ENCODE results near the gene SPOCK2. TPM values are rescaled to one million over a fixed set of nuclear protein-coding genes. Genes with fewer than 3 reads are reported as not detected.

The SPOCK2 gene
- total and polyA plus RNA-seq, 2 of the 4 experiments (the other 2 are of a cell fraction) = 0.02 TPM; not detected in 1

- H2BK120ac ChIP-seq (ENCODE audit: low read depth, low read length) = no peak overlapping the region
- no peak overlapping the region for H2BK5ac ChIP-seq (ENCODE audit: low read depth, low read length, poor library complexity, severe bottlenecking)
- dilution Hi-C loops (cut with HindIII; ENCODE audit: low sequenced_read_pairs, unreplicated experiment) = no loop called here
- H3K27ac ChIP-seq (ENCODE audit: insufficient read depth, low read length) = no peak overlapping the region
- no peak overlapping the region for H4K91ac ChIP-seq (ENCODE audit: insufficient read depth, low read depth, low read length)
- in situ Hi-C loops (cut with MboI; ENCODE audit: low sequenced_read_pairs) = no loop called here
- H4K5ac ChIP-seq (ENCODE audit: low read depth, low read length) = no peak overlapping the region
- no peaks in the 10 kb centered on the region for H3K9me3 ChIP-seq (ENCODE audit: control insufficient read depth, insufficient read depth, low read length)
- no peak overlapping the region for H3K4me2 ChIP-seq (ENCODE audit: low read depth, low read length)
- H3K18ac ChIP-seq (ENCODE audit: low read depth, low read length) = no peak overlapping the region
- intact Hi-C loops (cut with micrococcal nuclease) = no loop called here
- H3K27me3 ChIP-seq (ENCODE audit: control insufficient read depth, insufficient read depth, low read length) = peaks cover 54% of the 10 kb centered on the region
- no peak overlapping the region for H3K9ac ChIP-seq (ENCODE audit: low read depth, low read length)
- POLR2A ChIA-PET (ENCODE audit: unreplicated experiment) = no interaction called here
- no peaks in the 10 kb centered on the region for H3K4me1 ChIP-seq (ENCODE audit: control insufficient read depth, insufficient read depth, low read length)
- no peak for TF ChIP-seq FOS (IDR thresholded peaks at IDR 0.05; ENCODE audit: low read depth, low read length)
- no peak overlapping the region for H3K56ac ChIP-seq (ENCODE audit: extremely low read depth, insufficient read depth, low read length)
- no peak overlapping the region for H4K8ac ChIP-seq (ENCODE audit: low read depth in 2 of 2, low read length in 2 of 2)
- H3K9me1 ChIP-seq (ENCODE audit: insufficient read depth, low read length) = no peaks in the 10 kb centered on the region
- no peak overlapping the region for H2AK5ac ChIP-seq (ENCODE audit: low read depth, low read length)
- no peak overlapping the region for H2AK9ac ChIP-seq (replicated peaks; ENCODE audit: low read depth, low read length, poor library complexity)
- no peak overlapping the region for H3K4ac ChIP-seq (ENCODE audit: low read depth, low read length)
- CTCF ChIA-PET = no interaction called here
- ATAC-seq (ENCODE audit: low read depth) = no peak
- H4K20me1 ChIP-seq (ENCODE audit: insufficient read depth, low read length) = no peaks in the 10 kb centered on the region
- H3K79me1 ChIP-seq (ENCODE audit: low read depth in 1 of 2, low read length in 2 of 2) = no peaks in the 10 kb centered on the region
- H2BK15ac ChIP-seq (ENCODE audit: low read depth, low read length) = no peak overlapping the region
- no TSS peak for BruUV-seq (replicated peaks)
- WGBS, 2 experiments (ENCODE audit: extremely low coverage in 2 of 2, insufficient read length in 1 of 2) = 89% methylated on average over 6 of the region's 9 CpGs; no CpG with 5 or more reads in 1 of the 2 experiments
- H3K14ac ChIP-seq (replicated peaks; ENCODE audit: low read depth, low read length) = no peak overlapping the region
- H2AFZ ChIP-seq (replicated peaks; ENCODE audit: low read length, poor library complexity) = no peak overlapping the region
- DNase-seq = no peak
- H3K4me3 ChIP-seq (ENCODE audit: insufficient read depth, low read depth, low read length) = no peak overlapping the region
- H3K36me3 ChIP-seq (ENCODE audit: control insufficient read depth, insufficient read depth, low read length) = no peaks in the 10 kb centered on the region
- no peak overlapping the region for H2BK20ac ChIP-seq (ENCODE audit: low read depth, low read length)
- H3K23ac ChIP-seq (ENCODE audit: low read depth, low read length) = no peak overlapping the region
These were observed 7.1 kb downstream of the SPOCK2 start for GRCh38 chr10:72081210-72081609.
